Mesenchymal stem cell (in vitro differentiated cells and primary cell): Measurements from ENCODE around the gene COL4A4.
A peak's percentile ranks its signal among the peaks of the same experiment; 100 is the strongest.

ENCODE experiments used
- DNase-seq: peaks from one replicate; pipeline ENCODE4 v3.0.0-alpha.2; 2013
- H2AFZ ChIP-seq: one replicate; pipeline ENCODE4 v1.6.1; 2013; ENCODE audit warnings: low read depth, mild to moderate bottlenecking, control low read depth, inconsistent platforms, low read length, moderate library complexity
- H2AK5ac ChIP-seq: 2 replicates; pipeline ENCODE4 v1.6.1; 2013; ENCODE audit warnings: low read length, moderate library complexity, mild to moderate bottlenecking, inconsistent platforms; ENCODE audit not compliant: severe bottlenecking
- H2BK120ac ChIP-seq: one replicate; pipeline ENCODE4 v1.6.1; 2013; ENCODE audit warnings: low read depth, mild to moderate bottlenecking, inconsistent platforms, low read length, moderate library complexity
- H2BK12ac ChIP-seq, 2 experiments: one replicate each; pipeline ENCODE4 v1.6.1; 2013; ENCODE audit warnings: inconsistent platforms in 2 of 2, low read length in 2 of 2, mild to moderate bottlenecking in 2 of 2, moderate library complexity in 2 of 2, control low read depth in 1 of 2
- H2BK15ac ChIP-seq: one replicate; pipeline ENCODE4 v1.6.1; 2013; ENCODE audit warnings: mild to moderate bottlenecking, low read depth, inconsistent platforms; ENCODE audit not compliant: poor library complexity, severe bottlenecking
- H2BK5ac ChIP-seq: 2 replicates; pipeline ENCODE4 v1.6.1; 2013; ENCODE audit warnings: low read depth, mild to moderate bottlenecking, low read length, control low read depth, inconsistent platforms; ENCODE audit not compliant: poor library complexity, severe bottlenecking
- H3K14ac ChIP-seq, 2 experiments: one replicate each; pipeline ENCODE4 v1.6.1; 2013; ENCODE audit warnings: inconsistent platforms in 2 of 2, low read length in 2 of 2, control low read depth in 1 of 2, mild to moderate bottlenecking in 1 of 2, moderate library complexity in 1 of 2
- H3K18ac ChIP-seq, 2 experiments: one replicate each; pipeline ENCODE4 v1.6.1; 2013; ENCODE audit warnings: inconsistent platforms in 2 of 2, low read length in 2 of 2, control low read depth in 1 of 2, low read depth in 1 of 2, mild to moderate bottlenecking in 1 of 2
- H3K23ac ChIP-seq, 2 experiments: one replicate each; pipeline ENCODE4 v1.6.1; 2013; ENCODE audit warnings: inconsistent platforms in 2 of 2, low read length in 2 of 2, mild to moderate bottlenecking in 2 of 2, moderate library complexity in 2 of 2, control low read depth in 1 of 2
- H3K27ac ChIP-seq: 2 replicates; pipeline ENCODE4 v1.5.1; 2013; ENCODE audit warnings: mild to moderate bottlenecking, moderate library complexity, low read length, control low read depth, inconsistent platforms; ENCODE audit not compliant: poor library complexity, severe bottlenecking
- H3K27me3 ChIP-seq, 2 experiments: 2 replicates each; pipeline versions ENCODE4 v1.6.1 to v1.7.0; 2013; ENCODE audit warnings: low read length in 2 of 2, mild to moderate bottlenecking in 2 of 2, moderate library complexity in 2 of 2, control low read depth in 1 of 2, inconsistent platforms in 1 of 2; ENCODE audit not compliant: control insufficient read depth in 1 of 2, insufficient read depth in 1 of 2
- H3K36me3 ChIP-seq, 2 experiments: 2 replicates each; pipeline versions ENCODE4 v1.6.1 to v1.7.0; 2013; ENCODE audit warnings: low read length in 2 of 2, control low read depth in 1 of 2, inconsistent platforms in 1 of 2, low read depth in 1 of 2, mild to moderate bottlenecking in 1 of 2; ENCODE audit not compliant: insufficient read depth in 2 of 2, control insufficient read depth in 1 of 2
- H3K4ac ChIP-seq, 2 experiments: one replicate each; pipeline ENCODE4 v1.6.1; 2013; ENCODE audit warnings: inconsistent platforms in 2 of 2, low read length in 2 of 2, mild to moderate bottlenecking in 2 of 2, moderate library complexity in 2 of 2, control low read depth in 1 of 2, low read depth in 1 of 2
- H3K4me1 ChIP-seq: 2 replicates; pipeline ENCODE4 v1.6.1; 2013; ENCODE audit warnings: low read depth, low read length, control low read depth; ENCODE audit not compliant: control insufficient read depth, insufficient read depth
- H3K4me2 ChIP-seq: 2 replicates; pipeline ENCODE4 v1.6.1; 2013; ENCODE audit warnings: low read length, mild to moderate bottlenecking, inconsistent platforms; ENCODE audit not compliant: poor library complexity, severe bottlenecking
- H3K4me3 ChIP-seq, 2 experiments: 2 replicates each; pipeline versions ENCODE4 v1.5.1 to v1.7.0; 2013; ENCODE audit warnings: low read length in 2 of 2, mild to moderate bottlenecking in 2 of 2, control low read depth in 1 of 2, low read depth in 1 of 2; ENCODE audit not compliant: insufficient read depth in 1 of 2
- H3K79me1 ChIP-seq: replicated peaks from 2 replicates; pipeline ENCODE4 v1.6.1; 2013; ENCODE audit warnings: mild to moderate bottlenecking, control low read depth, low read length, inconsistent platforms; ENCODE audit not compliant: poor library complexity, severe bottlenecking
- H3K9ac ChIP-seq: 2 replicates; pipeline ENCODE4 v1.7.0; 2013; ENCODE audit warnings: mild to moderate bottlenecking, low read length, moderate library complexity
- H3K9me3 ChIP-seq: 2 replicates; pipeline ENCODE4 v1.7.0; 2013; ENCODE audit warnings: mild to moderate bottlenecking, low read length; ENCODE audit not compliant: control insufficient read depth
- H4K8ac ChIP-seq: one replicate; pipeline ENCODE4 v1.6.1; 2013; ENCODE audit warnings: inconsistent platforms, mild to moderate bottlenecking, low read length, moderate library complexity
- H4K91ac ChIP-seq: one replicate; pipeline ENCODE4 v1.6.1; 2013; ENCODE audit warnings: mild to moderate bottlenecking, low read length, inconsistent platforms
- WGBS: methylation state at CpG from one replicate; pipeline ENCODE4 v1.1.7; 2013; ENCODE audit warnings: mixed read lengths; 5-methylcytosine and 5-hydroxymethylcytosine counted together

COL4A4 gene

DNA sequence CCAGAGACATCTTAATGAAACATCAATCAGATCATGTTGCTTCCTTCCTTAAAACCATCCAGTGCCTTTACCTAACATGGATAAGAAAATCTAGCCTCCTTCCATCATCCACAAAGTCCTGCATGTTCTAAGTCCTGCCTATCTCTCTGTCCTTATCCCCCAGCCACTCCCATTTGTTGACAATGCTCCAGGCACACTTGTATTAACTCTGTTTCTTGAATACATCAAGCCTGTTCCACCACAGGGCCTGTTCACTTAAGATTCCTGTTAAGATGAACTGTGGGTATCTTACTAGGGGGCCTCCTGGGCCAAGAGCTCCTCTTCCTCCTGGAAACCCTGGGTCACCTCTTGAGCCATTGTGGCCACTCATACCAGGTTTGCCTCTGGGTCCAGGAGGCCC lies 45.7 kb downstream of the COL4A4 start:
- H2BK15ac ChIP-seq = no peak overlapping the region

GRCh38 chr2:227117852-227118251 lies 46.2 kb downstream of the COL4A4 start:
- Histone ChIP-seq H2AFZ (no peak overlapping the region), H2BK120ac (no peak overlapping the region), H2BK12ac (no peak overlapping the region), H3K9me3 (no peaks in the 10 kb centered on the region), H3K4me1 (no peaks in the 10 kb centered on the region), H2BK15ac (no peak overlapping the region), H4K8ac (no peak overlapping the region), H3K27ac (no peak overlapping the region), H3K9ac (no peak overlapping the region), H3K36me3 (no peaks in the 10 kb centered on the region), H3K27me3 (no peaks in the 10 kb centered on the region), H3K4me2 (no peak overlapping the region), H3K79me1 (no peaks in the 10 kb centered on the region), H4K91ac (no peak overlapping the region), H3K23ac (no peak overlapping the region), H3K14ac (no peak overlapping the region), H3K18ac (no peak overlapping the region), H2AK5ac (no peak overlapping the region), H3K4ac (no peak overlapping the region), H3K4me3 (no peak overlapping the region), H2BK5ac (no peak overlapping the region)
- peak; percentile 20 for DNase-seq
- WGBS = 22% methylated on average over 2 of the region's 3 CpGs

More for the DNA sequence above, 45.7 kb downstream of the COL4A4 start:
- H3K9ac ChIP-seq = no peak overlapping the region
- no peak overlapping the region for H3K18ac ChIP-seq
- H3K14ac ChIP-seq = no peak overlapping the region
- no peak for DNase-seq
- H3K36me3 ChIP-seq = no peaks in the 10 kb centered on the region
- no peaks in the 10 kb centered on the region for H3K4me1 ChIP-seq
- H2BK120ac ChIP-seq = no peak overlapping the region
- no peak overlapping the region for H3K23ac ChIP-seq
- no peaks in the 10 kb centered on the region for H3K27me3 ChIP-seq
- no peaks in the 10 kb centered on the region for H3K9me3 ChIP-seq
- H3K4ac ChIP-seq = no peak overlapping the region
- H3K4me2 ChIP-seq = no peak overlapping the region
- no peak overlapping the region for H2AFZ ChIP-seq
- H2BK12ac ChIP-seq = no peak overlapping the region
- no peak overlapping the region for H3K27ac ChIP-seq
- H4K91ac ChIP-seq = no peak overlapping the region
- H2BK5ac ChIP-seq = no peak overlapping the region
- no peak overlapping the region for H2AK5ac ChIP-seq
- no peaks in the 10 kb centered on the region for H3K79me1 ChIP-seq
- H3K4me3 ChIP-seq = no peak overlapping the region
- no peak overlapping the region for H4K8ac ChIP-seq

DNA sequence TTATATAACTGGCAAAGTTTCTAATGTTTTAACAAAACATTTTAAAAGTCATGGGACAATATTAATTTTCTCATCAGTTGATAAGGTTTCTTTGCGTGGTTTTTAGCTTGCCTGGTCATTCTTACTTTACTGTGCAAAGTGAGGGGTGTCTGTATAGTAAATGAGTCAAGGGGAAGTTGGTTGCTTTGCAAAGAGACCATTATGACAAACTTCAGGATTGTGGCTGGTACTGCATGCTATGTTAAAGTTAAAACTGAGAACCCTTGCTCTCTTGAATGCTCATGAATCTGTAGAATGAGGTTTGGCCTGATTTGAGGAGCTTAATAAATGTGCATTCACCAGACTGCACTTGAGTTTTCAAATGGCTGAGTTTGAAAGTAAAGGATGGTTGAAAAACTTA lies 47.0 kb downstream of the COL4A4 start:
- no peaks in the 10 kb centered on the region for H3K27me3 ChIP-seq
- no peak overlapping the region for H3K27ac ChIP-seq
- H3K9me3 ChIP-seq = no peaks in the 10 kb centered on the region
- H3K23ac ChIP-seq = no peak overlapping the region
- H2AFZ ChIP-seq = no peak overlapping the region
- no peaks in the 10 kb centered on the region for H3K36me3 ChIP-seq
- H4K8ac ChIP-seq = no peak overlapping the region
- H2BK12ac ChIP-seq = no peak overlapping the region
- no peak overlapping the region for H2AK5ac ChIP-seq
- H3K18ac ChIP-seq = no peak overlapping the region
- no peak overlapping the region for H2BK15ac ChIP-seq
- H3K4ac ChIP-seq = no peak overlapping the region
- H3K14ac ChIP-seq = no peak overlapping the region
- no peak for DNase-seq
- no peaks in the 10 kb centered on the region for H3K4me1 ChIP-seq
- no peak overlapping the region for H4K91ac ChIP-seq
- WGBS = 91% methylated on average over 1 of the region's 1 CpG
- H3K4me3 ChIP-seq = no peak overlapping the region
- no peak overlapping the region for H3K4me2 ChIP-seq
- no peak overlapping the region for H2BK5ac ChIP-seq
- H2BK120ac ChIP-seq = no peak overlapping the region
- H3K79me1 ChIP-seq = no peaks in the 10 kb centered on the region
- no peak overlapping the region for H3K9ac ChIP-seq

DNA sequence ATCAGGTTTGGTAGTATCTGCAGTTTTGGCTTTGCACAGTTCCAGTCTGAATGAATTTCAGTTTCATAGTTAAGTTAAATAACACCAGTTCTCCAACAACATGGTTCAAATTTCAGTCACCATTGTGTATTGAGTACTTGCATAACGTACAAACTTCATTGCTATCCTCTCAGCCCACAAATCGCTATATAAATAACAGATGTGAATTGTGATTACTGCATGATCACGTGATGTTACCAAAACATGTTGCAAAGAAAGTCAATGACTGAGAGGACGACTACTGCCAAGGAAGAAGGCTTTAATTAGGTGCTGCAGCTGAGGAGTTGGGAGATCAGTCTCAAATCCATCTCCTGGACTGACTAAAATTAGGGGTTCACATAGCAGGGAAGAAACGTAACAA lies 48.2 kb downstream of the COL4A4 start:
- no peak overlapping the region for H2AFZ ChIP-seq
- H3K9me3 ChIP-seq = no peaks in the 10 kb centered on the region
- no peaks in the 10 kb centered on the region for H3K36me3 ChIP-seq
- H3K4ac ChIP-seq = no peak overlapping the region
- no peak overlapping the region for H3K4me2 ChIP-seq
- H3K4me1 ChIP-seq = no peaks in the 10 kb centered on the region
- no peak overlapping the region for H3K4me3 ChIP-seq
- H3K27ac ChIP-seq = no peak overlapping the region
- H4K8ac ChIP-seq = no peak overlapping the region
- no peak overlapping the region for H3K9ac ChIP-seq
- no peak overlapping the region for H3K14ac ChIP-seq
- no peak overlapping the region for H2BK15ac ChIP-seq
- H2BK120ac ChIP-seq = no peak overlapping the region
- WGBS = 87% methylated on average over 4 of the region's 5 CpGs
- H3K79me1 ChIP-seq = no peaks in the 10 kb centered on the region
- H3K23ac ChIP-seq = no peak overlapping the region
- no peak overlapping the region for H2BK12ac ChIP-seq
- H3K18ac ChIP-seq = no peak overlapping the region
- no peak overlapping the region for H2BK5ac ChIP-seq
- no peak overlapping the region for H4K91ac ChIP-seq
- no peaks in the 10 kb centered on the region for H3K27me3 ChIP-seq
- DNase-seq = no peak
- no peak overlapping the region for H2AK5ac ChIP-seq
